OCI-LY3 (cell line): ENCODE measurements around the gene USP32.

Experiments used
- EZH2phosphoT487 ChIP-seq: fragments of 200-600 bp; shearing (Covaris generic); IDR thresholded peaks from 2 replicates; pipeline ENCODE4 v1.6.1; 2018; ENCODE audit warnings: antibody characterized with exemption, mixed run types, low read depth
- TF ChIP-seq, protein P1 (sequence below): fragments of 200-600, 300-600 bp; sonication (generic); IDR thresholded peaks from 2 replicates; pipeline ENCODE4 v1.5.1; 2014; ENCODE audit warnings: antibody characterized with exemption, low read length, low read depth

DNA sequence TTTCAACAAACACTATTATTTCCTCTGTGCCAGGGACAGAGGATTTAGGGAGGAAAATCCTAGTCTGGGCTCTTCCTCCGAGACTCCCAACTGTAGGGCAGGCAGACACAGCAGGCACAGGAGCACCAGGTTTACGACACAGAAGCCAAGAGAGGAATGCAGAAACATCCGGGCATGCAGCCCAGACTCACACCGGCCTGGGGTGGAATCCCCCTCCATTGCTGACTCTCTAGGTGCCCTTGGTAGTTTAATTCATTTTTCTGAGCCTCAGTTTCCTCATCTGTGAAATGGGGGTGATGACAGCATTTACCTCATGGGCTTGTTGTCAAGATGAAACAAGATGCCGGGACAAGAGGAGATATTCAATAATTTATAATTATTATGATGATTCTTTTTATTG is 227.2 kb downstream of the USP32 start:
- TF ChIP-seq, protein P1, sequence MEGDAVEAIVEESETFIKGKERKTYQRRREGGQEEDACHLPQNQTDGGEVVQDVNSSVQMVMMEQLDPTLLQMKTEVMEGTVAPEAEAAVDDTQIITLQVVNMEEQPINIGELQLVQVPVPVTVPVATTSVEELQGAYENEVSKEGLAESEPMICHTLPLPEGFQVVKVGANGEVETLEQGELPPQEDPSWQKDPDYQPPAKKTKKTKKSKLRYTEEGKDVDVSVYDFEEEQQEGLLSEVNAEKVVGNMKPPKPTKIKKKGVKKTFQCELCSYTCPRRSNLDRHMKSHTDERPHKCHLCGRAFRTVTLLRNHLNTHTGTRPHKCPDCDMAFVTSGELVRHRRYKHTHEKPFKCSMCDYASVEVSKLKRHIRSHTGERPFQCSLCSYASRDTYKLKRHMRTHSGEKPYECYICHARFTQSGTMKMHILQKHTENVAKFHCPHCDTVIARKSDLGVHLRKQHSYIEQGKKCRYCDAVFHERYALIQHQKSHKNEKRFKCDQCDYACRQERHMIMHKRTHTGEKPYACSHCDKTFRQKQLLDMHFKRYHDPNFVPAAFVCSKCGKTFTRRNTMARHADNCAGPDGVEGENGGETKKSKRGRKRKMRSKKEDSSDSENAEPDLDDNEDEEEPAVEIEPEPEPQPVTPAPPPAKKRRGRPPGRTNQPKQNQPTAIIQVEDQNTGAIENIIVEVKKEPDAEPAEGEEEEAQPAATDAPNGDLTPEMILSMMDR: no peak
- no peak for TF ChIP-seq EZH2phosphoT487
